ENCODE results near the gene FMN2.

FMN2 gene

GRCh38 chr1:240151136-240151735 lies 59.6 kb downstream of the FMN2 start:
- no peak for DNase-seq
- Histone ChIP-seq H3K27ac (no peak overlapping the region), H3K27me3 (no peaks in the 10 kb centered on the region), H3K9me3 (no peaks in the 10 kb centered on the region), H3K4me3 (no peak overlapping the region), H3K4me1 (no peaks in the 10 kb centered on the region), H3K36me3 (no peaks in the 10 kb centered on the region)
- no peak for TF ChIP-seq CTCF (IDR thresholded peaks at IDR 0.05)
- intact Hi-C loops (cut with DNase I; ENCODE audit: low total_unique reads): no loop called here

GRCh38 chr1:240152611-240153297 lies 61.1 kb downstream of the FMN2 start:
- TF ChIP-seq CTCF (IDR thresholded peaks at IDR 0.05): no peak
- Histone ChIP-seq H3K36me3 (no peaks in the 10 kb centered on the region), H3K27me3 (no peaks in the 10 kb centered on the region), H3K4me3 (no peak overlapping the region), H3K27ac (no peak overlapping the region), H3K9me3 (no peaks in the 10 kb centered on the region), H3K4me1 (no peaks in the 10 kb centered on the region)
- DNase-seq: no peak
- intact Hi-C loops (cut with DNase I; ENCODE audit: low total_unique reads): no loop called here

DNA sequence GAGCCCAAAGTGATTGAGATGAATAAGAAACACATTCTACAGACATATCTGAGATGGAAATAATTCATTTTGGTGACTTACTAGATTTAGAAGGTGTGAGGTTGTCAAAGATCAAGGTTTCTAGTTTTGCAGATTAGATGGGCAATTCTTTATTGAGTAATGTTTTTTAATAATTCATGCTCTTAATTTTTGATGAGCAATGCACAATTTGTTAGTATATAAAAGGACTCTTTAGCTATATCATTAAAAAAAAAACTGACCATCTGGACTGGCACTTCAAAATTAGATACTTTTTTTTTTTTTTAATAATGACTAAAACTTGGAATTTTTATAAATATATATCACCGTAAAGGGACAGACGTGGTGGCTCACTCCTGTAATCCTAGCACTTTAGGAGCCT lies 63.9 kb downstream of the FMN2 start:
- H3K36me3 ChIP-seq: no peaks in the 10 kb centered on the region
- no peak for DNase-seq
- H3K27ac ChIP-seq: no peak overlapping the region
- no peaks in the 10 kb centered on the region for H3K9me3 ChIP-seq
- no peaks in the 10 kb centered on the region for H3K27me3 ChIP-seq
- no peak overlapping the region for H3K4me3 ChIP-seq
- no peaks in the 10 kb centered on the region for H3K4me1 ChIP-seq
- TF ChIP-seq CTCF (IDR thresholded peaks at IDR 0.05): no peak
- intact Hi-C loops (cut with DNase I; ENCODE audit: low total_unique reads): no loop called here

DNA sequence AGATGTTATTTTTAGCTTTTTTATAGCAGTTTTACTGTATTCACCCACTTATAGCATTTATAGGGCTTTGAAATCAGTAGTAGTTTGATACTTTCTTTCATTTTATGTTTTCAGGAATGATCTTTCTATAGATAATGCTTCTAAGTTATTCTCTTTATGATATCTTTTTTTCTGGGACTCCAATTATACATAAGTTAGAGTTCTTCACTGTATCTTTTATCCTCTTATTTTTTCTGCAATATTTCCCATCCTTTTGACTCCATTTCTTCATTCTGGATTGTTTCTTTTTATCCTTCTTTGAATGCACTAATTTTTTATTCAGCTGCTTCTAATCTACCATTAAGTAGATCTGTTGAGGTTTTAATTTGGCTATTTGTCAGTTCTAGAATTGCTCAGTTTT lies 73.1 kb downstream of the FMN2 start:
- H3K4me1 ChIP-seq: no peaks in the 10 kb centered on the region
- H3K4me3 ChIP-seq: no peak overlapping the region
- no peak for DNase-seq
- TF ChIP-seq CTCF (IDR thresholded peaks at IDR 0.05): no peak
- no peaks in the 10 kb centered on the region for H3K27me3 ChIP-seq
- H3K9me3 ChIP-seq: peaks cover 0 to 4% (median 3%) of the 10 kb centered on the region in 3 donors
- intact Hi-C loops (cut with DNase I; ENCODE audit: low total_unique reads): no loop called here
- no peaks in the 10 kb centered on the region for H3K36me3 ChIP-seq
- no peak overlapping the region for H3K27ac ChIP-seq

DNA sequence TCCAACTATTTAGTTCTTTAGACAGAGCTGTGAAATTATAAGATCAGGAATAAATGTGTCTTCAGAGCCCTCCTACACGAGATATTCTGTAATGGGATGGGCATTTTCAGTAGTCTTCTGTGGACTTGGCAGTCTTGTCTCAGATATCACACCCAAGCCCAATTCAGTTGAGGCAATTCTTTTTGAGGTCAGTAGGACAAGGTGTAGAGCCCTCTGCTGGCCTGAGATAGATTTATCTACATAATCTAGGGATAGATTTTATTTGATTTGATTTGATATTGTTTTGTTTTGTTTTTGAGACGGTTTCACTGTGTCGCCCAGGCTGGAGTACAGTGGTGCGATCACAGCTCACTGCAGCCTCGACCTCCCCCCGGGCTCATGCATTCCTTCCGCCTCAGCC lies 77.5 kb downstream of the FMN2 start:
- Histone ChIP-seq H3K27ac (no peak overlapping the region), H3K4me3 (no peak overlapping the region), H3K27me3 (no peaks in the 10 kb centered on the region), H3K9me3 (peaks cover 0 to 3% (median 2%) of the 10 kb centered on the region in 3 donors), H3K4me1 (no peaks in the 10 kb centered on the region), H3K36me3 (no peaks in the 10 kb centered on the region)
- TF ChIP-seq CTCF (IDR thresholded peaks at IDR 0.05): no peak
- intact Hi-C loops (cut with DNase I; ENCODE audit: low total_unique reads): no loop called here
- DNase-seq: no peak

Measured in tibial artery (tissue), 4 donors.